Embryonic facial prominence (tissue), 1 donor: ENCODE results near the gene CRISPLD2.

Experiments used
- DNase-seq: peaks from one replicate; pipeline ENCODE4 v3.0.0-alpha.2; 2016; ENCODE audit errors: extremely low spot score

Gene CRISPLD2

DNA sequence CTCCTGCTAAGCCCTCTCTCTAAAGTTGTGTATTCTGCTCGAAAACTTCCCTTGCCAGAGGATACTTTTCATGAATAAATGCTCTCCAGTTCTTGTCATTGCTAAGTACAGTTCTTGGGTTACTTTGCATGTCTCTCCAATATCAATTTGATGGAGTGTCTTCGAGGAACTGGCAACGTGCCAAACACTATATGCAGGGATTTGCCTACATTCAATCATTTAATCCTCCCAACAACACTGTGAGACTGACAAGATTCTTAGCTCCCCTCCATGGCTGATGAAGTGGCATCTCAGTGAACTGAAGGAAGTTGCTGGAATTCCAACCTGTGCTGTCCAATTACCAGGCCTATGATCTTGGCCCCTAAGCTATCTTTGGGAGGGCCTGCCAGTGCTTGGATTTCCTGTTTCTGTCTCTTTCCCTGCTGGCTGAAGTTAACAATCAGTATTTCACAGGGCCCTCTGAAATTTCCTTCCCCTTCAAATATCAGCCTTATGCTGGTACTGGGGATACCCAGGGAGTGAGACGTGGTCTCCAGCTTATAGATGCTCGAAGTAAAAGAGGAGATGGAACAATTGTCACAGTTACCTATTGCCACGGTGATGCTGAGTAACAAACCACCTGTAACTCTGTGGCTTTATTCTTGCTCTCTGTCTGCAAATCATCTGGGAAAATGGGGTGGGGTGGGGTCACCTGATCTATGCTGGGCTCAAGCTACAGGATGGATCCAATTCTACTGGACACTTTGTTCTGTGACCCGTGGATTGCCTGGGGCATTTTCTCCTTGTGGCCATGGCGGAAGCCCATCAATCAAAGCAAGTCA lies 19.4 kb upstream of the CRISPLD2 start:
- DNase-seq: no peak

DNA sequence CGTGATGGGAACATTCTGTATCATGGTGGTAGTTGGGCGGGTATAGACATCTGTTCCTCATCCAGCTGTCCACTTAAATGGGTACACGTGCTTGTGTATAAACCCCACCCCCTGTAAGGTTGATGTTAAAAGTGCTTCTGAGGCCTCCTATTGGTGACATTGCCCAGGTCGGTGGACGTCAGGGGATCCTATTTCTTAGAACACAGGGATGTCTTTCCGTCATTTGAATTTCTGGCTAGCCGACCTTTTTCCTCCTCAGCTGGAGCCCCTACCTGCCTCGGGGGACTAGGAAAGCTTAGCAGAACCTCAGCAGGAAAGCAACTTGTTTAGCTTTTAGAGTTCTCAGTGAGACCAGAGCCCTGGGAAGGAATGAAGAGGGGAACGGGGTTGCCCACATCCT lies 16.6 kb upstream of the CRISPLD2 start:
- DNase-seq: no peak

- no peak for DNase-seq
These were observed 15.5 kb upstream of the CRISPLD2 start for GRCh38 chr16:84804326-84804725.

DNA sequence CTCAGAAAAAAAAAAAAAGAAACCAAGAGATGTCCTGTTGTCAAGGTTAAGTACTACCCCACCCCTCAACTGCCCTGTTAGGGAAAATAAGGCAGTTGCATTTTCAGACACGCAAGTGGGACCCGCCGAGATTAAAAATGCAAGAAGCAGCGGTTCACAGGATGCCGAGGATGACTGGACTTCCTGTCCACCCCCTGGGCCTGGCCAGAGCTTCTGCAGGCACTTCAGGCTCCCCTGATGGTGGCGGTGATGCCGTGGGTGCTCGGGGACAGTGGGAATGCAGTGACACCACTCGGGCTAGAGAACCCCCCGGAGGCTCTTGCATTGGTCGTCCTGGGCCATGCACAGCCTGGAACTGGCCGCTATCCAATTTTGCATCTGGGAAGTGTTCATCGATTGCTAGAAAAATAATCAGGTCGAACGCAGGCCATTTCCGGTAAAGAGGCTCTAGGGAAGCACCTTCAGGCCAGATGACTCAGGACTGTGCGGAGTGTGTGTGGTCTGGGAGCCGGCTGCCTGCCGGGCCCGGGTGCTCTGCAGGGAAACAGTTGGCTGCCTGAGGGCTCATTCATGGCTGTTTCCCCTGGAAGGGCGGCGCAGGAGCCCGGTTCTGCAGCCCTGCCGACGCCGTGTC lies 13.4 kb upstream of the CRISPLD2 start:
- no peak for DNase-seq

- DNase-seq: no peak
These were observed 12.9 kb upstream of the CRISPLD2 start for GRCh38 chr16:84806890-84807258.

- no peak for DNase-seq
These were observed 12.0 kb upstream of the CRISPLD2 start for GRCh38 chr16:84807776-84808175.

DNA sequence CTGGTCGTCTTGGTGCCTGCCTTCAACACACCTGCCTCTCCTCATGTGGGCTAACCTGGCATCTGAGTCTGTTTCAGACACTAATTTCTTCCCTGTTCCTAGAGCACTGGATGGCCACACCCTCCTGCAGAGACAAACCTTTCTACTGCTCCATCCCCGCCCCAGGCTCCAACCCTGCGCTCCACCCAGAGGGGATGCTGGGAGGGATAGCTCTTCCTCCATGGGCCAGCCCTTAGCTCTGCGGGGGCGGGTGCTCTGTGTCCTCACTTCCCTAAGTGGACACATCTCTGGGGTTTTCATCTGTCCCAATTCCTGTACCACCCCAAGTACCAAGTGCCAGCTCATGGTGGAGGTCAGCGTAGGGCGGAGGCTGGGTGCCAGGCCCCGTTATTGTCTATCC lies 11.0 kb upstream of the CRISPLD2 start:
- DNase-seq: no peak

DNA sequence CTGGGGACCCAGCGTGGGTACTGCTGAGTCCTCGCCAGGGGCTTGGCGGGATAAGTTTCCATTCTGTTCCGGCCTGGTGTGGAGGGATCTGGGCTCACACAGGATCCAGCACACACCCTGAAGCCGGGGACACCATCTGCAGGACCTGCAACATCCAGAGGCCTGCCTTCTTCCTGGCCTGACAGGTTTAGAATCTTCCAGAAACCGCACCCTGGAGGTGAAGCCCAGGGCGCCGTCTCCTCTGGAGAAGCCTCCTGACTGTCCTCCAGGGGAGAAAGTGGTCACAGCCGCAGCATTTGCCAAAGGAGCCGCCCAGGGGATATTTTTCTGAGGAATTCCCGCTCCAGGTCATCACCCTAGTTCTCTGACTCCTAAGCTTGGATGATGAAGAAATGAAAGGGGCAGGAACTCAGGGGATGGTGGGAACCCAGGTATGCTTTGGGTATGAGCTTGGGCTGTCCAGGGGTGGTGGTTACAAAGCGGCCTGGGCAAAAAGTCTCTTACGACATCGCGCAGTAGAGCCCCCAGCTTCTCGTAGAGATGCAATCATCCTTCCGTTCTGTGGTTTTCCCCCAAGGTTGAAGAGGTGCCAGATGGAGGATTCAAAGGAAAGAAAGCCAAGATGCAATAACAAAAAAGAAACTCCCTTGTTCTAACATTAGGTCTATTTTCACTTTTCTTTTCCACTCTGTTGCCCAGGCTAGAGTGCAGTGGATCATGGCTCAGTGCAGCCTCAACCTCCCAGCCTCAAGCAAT lies 9.1 kb upstream of the CRISPLD2 start:
- no peak for DNase-seq

DNA sequence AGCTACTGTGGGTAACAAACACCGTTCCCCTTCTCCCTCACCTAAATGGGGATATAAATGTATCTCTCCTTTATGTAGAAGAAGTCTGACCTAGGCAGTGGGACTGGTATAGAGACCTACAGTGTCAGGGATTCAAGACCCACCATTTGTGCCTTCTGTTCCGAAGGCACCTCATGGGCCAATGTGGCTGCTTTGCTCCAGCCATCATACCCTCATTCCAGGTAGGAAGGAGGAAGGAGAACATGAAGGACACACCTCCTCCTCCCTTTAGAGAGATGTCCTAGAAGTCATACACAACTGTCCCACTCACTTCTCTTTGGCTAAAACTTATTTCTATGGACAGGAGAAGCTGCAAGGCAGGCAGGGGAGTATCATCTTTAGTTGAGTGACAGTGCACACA lies 8.3 kb upstream of the CRISPLD2 start:
- no peak for DNase-seq

GRCh38 chr16:84813141-84813934 lies 6.4 kb upstream of the CRISPLD2 start:
- no peak for DNase-seq

DNA sequence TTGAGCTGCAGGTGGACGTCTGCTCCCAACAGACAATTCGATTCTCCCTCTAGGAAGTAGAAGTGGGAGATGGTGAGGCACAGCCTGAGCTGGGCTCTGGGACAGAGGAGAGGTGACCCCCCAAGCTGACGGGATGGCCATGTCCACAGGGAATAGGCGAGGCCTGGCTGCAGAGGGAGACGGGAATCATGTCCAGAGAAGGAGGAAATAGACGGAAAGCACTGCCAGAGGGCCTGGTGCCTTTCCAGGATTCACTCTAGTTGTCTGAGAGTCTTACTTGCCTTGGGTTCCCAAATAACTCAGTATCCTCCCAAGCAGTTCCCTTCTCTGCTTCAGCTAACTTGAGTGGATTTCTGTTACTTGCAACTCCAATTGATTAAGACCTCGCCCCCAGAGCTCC lies 4.3 kb upstream of the CRISPLD2 start:
- DNase-seq: no peak

GRCh38 chr16:84816023-84816422 lies 3.8 kb upstream of the CRISPLD2 start:
- DNase-seq: no peak

GRCh38 chr16:84816485-84816884 lies 3.3 kb upstream of the CRISPLD2 start:
- no peak for DNase-seq

GRCh38 chr16:84817206-84817605 lies 2.6 kb upstream of the CRISPLD2 start:
- DNase-seq: no peak

GRCh38 chr16:84817613-84818012 lies 2.2 kb upstream of the CRISPLD2 start:
- no peak for DNase-seq

- DNase-seq: no peak
These were observed 1.7 kb upstream of the CRISPLD2 start for GRCh38 chr16:84818133-84818532.

- DNase-seq: peak; percentile 25
These were observed 669 bp upstream of the CRISPLD2 start for GRCh38 chr16:84818989-84819643.

GRCh38 chr16:84820305-84820684 lies 510 bp downstream of the CRISPLD2 start:
- no peak for DNase-seq

GRCh38 chr16:84820771-84821170 lies 986 bp downstream of the CRISPLD2 start:
- DNase-seq: no peak

DNA sequence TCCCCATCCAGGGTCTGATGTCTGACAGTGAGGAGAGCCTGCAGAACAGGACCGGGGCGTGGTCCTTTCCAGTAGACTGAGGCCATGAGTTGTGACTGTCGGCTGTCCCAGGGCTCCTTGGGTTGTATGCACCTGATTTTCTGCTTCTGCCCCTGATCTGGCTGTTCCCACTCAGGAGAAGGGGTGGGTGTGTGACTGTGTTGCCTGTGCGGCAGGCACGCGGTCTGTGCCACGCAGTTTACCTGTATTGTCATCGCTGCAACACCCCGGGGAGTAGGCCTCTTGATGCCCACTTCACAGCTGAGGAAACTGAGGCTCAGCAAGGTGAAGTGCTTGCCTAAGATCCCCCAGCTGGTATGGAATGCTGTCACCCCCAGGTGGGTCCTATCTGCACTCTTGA lies 1.4 kb downstream of the CRISPLD2 start:
- DNase-seq: no peak
